K562 (cell line): ENCODE results near the gene BEND6. TPM values are rescaled to one million over a fixed set of nuclear protein-coding genes. Genes with fewer than 3 reads are reported as not detected.

Experiments used
- EHMT2 ChIP-seq: fragments of 450-650 bp; IDR thresholded peaks from 2 replicates; pipeline ENCODE4 v1.6.1; 2018; ENCODE audit warnings: antibody characterized with exemption
- GATAD2B ChIP-seq: fragments of 450-650 bp; IDR thresholded peaks from 2 replicates; pipeline ENCODE4 v1.6.1; 2017; ENCODE audit warnings: mild to moderate bottlenecking, borderline replicate concordance
- NFRKB ChIP-seq: fragments of 450-650 bp; IDR thresholded peaks from 2 replicates; pipeline ENCODE4 v1.6.1; 2016; ENCODE audit warnings: low read depth
- POLR2B ChIP-seq: fragments of 450-650 bp; IDR thresholded peaks from 2 replicates; pipeline ENCODE4 v1.6.1; 2018; ENCODE audit warnings: low read depth; ENCODE audit not compliant: partially characterized antibody
- PTTG1 ChIP-seq: fragments of 450-650 bp; IDR thresholded peaks from 2 replicates; pipeline ENCODE4 v1.6.1; 2016; ENCODE audit warnings: low read depth, mild to moderate bottlenecking, missing genetic modification characterization, missing compliant biosample characterization
- TAF1 ChIP-seq: IDR thresholded peaks from 2 replicates; pipeline ENCODE4 v1.6.1; 2011; ENCODE audit warnings: mild to moderate bottlenecking, low read length, moderate library complexity; ENCODE audit not compliant: insufficient read depth, control insufficient read depth, severe bottlenecking; ENCODE audit errors: extremely low read depth
- TEAD4 ChIP-seq, 2 experiments: sonication (generic) in 1 of 2; formaldehyde crosslinking in 1 of 2; IDR thresholded peaks; 2 replicates each; pipeline versions ENCODE4 v1.6.1 to v1.8.0; 2012 to 2022; ENCODE audit warnings: borderline replicate concordance in 1 of 2, inconsistent platforms in 1 of 2, low read length in 1 of 2, mild to moderate bottlenecking in 1 of 2, missing genetic modification reagents in 1 of 2
- ZKSCAN8 ChIP-seq: fragments of 200-800 bp; sonication (Bioruptor generic); IDR thresholded peaks from 2 replicates; pipeline ENCODE4 v1.6.1; 2016; ENCODE audit warnings: missing genetic modification characterization, missing compliant biosample characterization
- ZNF830 ChIP-seq: fragments of 250-450 bp; sonication (Bioruptor Pico); IDR thresholded peaks from 2 replicates; pipeline ENCODE4 v1.5.0; 2021; ENCODE audit warnings: mild to moderate bottlenecking
- polyA plus RNA-seq, 8 experiments: library from polyadenylated mRNA; depleted of rRNA in 4 of 8; stranded (reverse) in 5 of 8; unstranded in 3 of 8; fragments of >200 nt; fragmentation: Nextera tagmentation in 2 of 8; fragmentation: Illumina TruSeq in 1 of 8; extraction: Ambion mirVana in 2 of 8; extraction: Trizol in 1 of 8; gene quantifications; 2 replicates each; pipeline versions ENCODE4 v1.2.1 to v1.2.3, GENCODE V29; 2011 to 2014; ENCODE audit warnings: inconsistent platforms in 1 of 8, missing spikeins in 1 of 8
- total RNA-seq, 7 experiments: library from RNA; depleted of rRNA in 6 of 7; stranded (reverse); fragments of >200 nt in 6 of 7; fragmentation: Illumina TruSeq in 2 of 7; extraction: Trizol in 2 of 7; gene quantifications; 2 replicates each; pipeline versions ENCODE4 v1.2.1 to v1.2.3, GENCODE V29; 2011 to 2021; ENCODE audit warnings: low replicate concordance in 1 of 7
- TF ChIP-seq, protein P1 (sequence below): fragments of 200-600 bp; sonication (generic); IDR thresholded peaks from one replicate; pipeline ENCODE4 v1.6.1; 2012; ENCODE audit warnings: mild to moderate bottlenecking, low read depth, low read length, inconsistent platforms
- TF ChIP-seq, protein P2 (sequence below), 2 experiments: fragments of 150-350 bp in 1 of 2; IDR thresholded peaks; 2 replicates each; pipeline ENCODE4 v1.6.1; 2012 to 2016; ENCODE audit warnings: low read depth in 2 of 2, low read length in 2 of 2, mild to moderate bottlenecking in 1 of 2, moderate library complexity in 1 of 2

BEND6 gene
- total and polyA plus RNA-seq, 9 of the 15 experiments (the other 6 are each of a cell fraction or from before 2014, with no cell fraction given), result 0.37 to 4.0 (median 1.1) TPM

- TF ChIP-seq PTTG1 (tag), result no peak
- TF ChIP-seq, protein P1, sequence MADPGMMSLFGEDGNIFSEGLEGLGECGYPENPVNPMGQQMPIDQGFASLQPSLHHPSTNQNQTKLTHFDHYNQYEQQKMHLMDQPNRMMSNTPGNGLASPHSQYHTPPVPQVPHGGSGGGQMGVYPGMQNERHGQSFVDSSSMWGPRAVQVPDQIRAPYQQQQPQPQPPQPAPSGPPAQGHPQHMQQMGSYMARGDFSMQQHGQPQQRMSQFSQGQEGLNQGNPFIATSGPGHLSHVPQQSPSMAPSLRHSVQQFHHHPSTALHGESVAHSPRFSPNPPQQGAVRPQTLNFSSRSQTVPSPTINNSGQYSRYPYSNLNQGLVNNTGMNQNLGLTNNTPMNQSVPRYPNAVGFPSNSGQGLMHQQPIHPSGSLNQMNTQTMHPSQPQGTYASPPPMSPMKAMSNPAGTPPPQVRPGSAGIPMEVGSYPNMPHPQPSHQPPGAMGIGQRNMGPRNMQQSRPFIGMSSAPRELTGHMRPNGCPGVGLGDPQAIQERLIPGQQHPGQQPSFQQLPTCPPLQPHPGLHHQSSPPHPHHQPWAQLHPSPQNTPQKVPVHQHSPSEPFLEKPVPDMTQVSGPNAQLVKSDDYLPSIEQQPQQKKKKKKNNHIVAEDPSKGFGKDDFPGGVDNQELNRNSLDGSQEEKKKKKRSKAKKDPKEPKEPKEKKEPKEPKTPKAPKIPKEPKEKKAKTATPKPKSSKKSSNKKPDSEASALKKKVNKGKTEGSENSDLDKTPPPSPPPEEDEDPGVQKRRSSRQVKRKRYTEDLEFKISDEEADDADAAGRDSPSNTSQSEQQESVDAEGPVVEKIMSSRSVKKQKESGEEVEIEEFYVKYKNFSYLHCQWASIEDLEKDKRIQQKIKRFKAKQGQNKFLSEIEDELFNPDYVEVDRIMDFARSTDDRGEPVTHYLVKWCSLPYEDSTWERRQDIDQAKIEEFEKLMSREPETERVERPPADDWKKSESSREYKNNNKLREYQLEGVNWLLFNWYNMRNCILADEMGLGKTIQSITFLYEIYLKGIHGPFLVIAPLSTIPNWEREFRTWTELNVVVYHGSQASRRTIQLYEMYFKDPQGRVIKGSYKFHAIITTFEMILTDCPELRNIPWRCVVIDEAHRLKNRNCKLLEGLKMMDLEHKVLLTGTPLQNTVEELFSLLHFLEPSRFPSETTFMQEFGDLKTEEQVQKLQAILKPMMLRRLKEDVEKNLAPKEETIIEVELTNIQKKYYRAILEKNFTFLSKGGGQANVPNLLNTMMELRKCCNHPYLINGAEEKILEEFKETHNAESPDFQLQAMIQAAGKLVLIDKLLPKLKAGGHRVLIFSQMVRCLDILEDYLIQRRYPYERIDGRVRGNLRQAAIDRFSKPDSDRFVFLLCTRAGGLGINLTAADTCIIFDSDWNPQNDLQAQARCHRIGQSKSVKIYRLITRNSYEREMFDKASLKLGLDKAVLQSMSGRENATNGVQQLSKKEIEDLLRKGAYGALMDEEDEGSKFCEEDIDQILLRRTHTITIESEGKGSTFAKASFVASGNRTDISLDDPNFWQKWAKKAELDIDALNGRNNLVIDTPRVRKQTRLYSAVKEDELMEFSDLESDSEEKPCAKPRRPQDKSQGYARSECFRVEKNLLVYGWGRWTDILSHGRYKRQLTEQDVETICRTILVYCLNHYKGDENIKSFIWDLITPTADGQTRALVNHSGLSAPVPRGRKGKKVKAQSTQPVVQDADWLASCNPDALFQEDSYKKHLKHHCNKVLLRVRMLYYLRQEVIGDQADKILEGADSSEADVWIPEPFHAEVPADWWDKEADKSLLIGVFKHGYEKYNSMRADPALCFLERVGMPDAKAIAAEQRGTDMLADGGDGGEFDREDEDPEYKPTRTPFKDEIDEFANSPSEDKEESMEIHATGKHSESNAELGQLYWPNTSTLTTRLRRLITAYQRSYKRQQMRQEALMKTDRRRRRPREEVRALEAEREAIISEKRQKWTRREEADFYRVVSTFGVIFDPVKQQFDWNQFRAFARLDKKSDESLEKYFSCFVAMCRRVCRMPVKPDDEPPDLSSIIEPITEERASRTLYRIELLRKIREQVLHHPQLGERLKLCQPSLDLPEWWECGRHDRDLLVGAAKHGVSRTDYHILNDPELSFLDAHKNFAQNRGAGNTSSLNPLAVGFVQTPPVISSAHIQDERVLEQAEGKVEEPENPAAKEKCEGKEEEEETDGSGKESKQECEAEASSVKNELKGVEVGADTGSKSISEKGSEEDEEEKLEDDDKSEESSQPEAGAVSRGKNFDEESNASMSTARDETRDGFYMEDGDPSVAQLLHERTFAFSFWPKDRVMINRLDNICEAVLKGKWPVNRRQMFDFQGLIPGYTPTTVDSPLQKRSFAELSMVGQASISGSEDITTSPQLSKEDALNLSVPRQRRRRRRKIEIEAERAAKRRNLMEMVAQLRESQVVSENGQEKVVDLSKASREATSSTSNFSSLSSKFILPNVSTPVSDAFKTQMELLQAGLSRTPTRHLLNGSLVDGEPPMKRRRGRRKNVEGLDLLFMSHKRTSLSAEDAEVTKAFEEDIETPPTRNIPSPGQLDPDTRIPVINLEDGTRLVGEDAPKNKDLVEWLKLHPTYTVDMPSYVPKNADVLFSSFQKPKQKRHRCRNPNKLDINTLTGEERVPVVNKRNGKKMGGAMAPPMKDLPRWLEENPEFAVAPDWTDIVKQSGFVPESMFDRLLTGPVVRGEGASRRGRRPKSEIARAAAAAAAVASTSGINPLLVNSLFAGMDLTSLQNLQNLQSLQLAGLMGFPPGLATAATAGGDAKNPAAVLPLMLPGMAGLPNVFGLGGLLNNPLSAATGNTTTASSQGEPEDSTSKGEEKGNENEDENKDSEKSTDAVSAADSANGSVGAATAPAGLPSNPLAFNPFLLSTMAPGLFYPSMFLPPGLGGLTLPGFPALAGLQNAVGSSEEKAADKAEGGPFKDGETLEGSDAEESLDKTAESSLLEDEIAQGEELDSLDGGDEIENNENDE, result no peak
- TF ChIP-seq GATAD2B, result peak; percentile 91
- TF ChIP-seq, protein P2, sequence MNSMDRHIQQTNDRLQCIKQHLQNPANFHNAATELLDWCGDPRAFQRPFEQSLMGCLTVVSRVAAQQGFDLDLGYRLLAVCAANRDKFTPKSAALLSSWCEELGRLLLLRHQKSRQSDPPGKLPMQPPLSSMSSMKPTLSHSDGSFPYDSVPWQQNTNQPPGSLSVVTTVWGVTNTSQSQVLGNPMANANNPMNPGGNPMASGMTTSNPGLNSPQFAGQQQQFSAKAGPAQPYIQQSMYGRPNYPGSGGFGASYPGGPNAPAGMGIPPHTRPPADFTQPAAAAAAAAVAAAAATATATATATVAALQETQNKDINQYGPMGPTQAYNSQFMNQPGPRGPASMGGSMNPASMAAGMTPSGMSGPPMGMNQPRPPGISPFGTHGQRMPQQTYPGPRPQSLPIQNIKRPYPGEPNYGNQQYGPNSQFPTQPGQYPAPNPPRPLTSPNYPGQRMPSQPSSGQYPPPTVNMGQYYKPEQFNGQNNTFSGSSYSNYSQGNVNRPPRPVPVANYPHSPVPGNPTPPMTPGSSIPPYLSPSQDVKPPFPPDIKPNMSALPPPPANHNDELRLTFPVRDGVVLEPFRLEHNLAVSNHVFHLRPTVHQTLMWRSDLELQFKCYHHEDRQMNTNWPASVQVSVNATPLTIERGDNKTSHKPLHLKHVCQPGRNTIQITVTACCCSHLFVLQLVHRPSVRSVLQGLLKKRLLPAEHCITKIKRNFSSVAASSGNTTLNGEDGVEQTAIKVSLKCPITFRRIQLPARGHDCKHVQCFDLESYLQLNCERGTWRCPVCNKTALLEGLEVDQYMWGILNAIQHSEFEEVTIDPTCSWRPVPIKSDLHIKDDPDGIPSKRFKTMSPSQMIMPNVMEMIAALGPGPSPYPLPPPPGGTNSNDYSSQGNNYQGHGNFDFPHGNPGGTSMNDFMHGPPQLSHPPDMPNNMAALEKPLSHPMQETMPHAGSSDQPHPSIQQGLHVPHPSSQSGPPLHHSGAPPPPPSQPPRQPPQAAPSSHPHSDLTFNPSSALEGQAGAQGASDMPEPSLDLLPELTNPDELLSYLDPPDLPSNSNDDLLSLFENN (IDR thresholded peaks at IDR 0.05; ENCODE audit: low read depth in 2 of 2, low read length in 2 of 2), result peak in 1 of 2 experiments; percentile 32; a peak in 1 of 4 replicates
- no peak for TF ChIP-seq EHMT2
- no peak for TF ChIP-seq NFRKB
- TF ChIP-seq TAF1, result peak; percentile 49
- no peak for TF ChIP-seq ZKSCAN8 (CRISPR knock-in tag)
- no peak for TF ChIP-seq TEAD4 (IDR thresholded peaks at IDR 0.05; ENCODE audit: low read length)
- TF ChIP-seq TEAD4 (CRISPR knock-in tag; IDR thresholded peaks at IDR 0.05; ENCODE audit: borderline replicate concordance), result no peak
- TF ChIP-seq POLR2B, result no peak
- no peak for TF ChIP-seq ZNF830 (CRISPR knock-in tag)
Observed at GRCh38 chr6:56955171-56956155, 556 bp downstream of the BEND6 start (continued).
